Activated B cell treated with CpG ODN at 0.5 μM for 24 hours (primary cell): ENCODE results near the gene ANKS1A. TPM values are rescaled to one million over a fixed set of nuclear protein-coding genes. Genes with fewer than 3 reads are reported as not detected.
A peak's percentile ranks its signal among the peaks of the same experiment; 100 is the strongest.
"Not testable (repeated sequence)": the region's sequence is repeated elsewhere in the genome, so short reads cannot be mapped to it uniquely, and the experiment has no call there.

Source experiments
- ATAC-seq: fragments of 200-7000 bp; cut with Tn5 transposase; one replicate; pipeline ENCODE4 v1.10.0; 2021; ENCODE audit warnings: low read depth, mild to moderate bottlenecking, moderate library complexity
- CTCF ChIA-PET: fragments of 350-600 bp; sonication (Branson Sonifier 250); formaldehyde crosslinking; loops from one replicate; lab custom pipeline; 2021; ENCODE audit warnings: antibody characterized with exemption; lab: Charles Lee
- POLR2A ChIA-PET: fragments of 350-600 bp; sonication (Branson Sonifier 250); formaldehyde crosslinking; loops from one replicate; lab custom pipeline; 2021; ENCODE audit warnings: antibody characterized with exemption; lab: Charles Lee
- DNase-seq: peaks from one replicate; pipeline ENCODE4 v3.0.0; 2022
- H3K27ac Mint-ChIP-seq: one replicate; pipeline ENCODE4 v1.8.0; 2020; ENCODE audit warnings: mixed read lengths
- H3K27me3 Mint-ChIP-seq: one replicate; pipeline ENCODE4 v1.8.0; 2021; ENCODE audit warnings: mixed read lengths
- H3K36me3 Mint-ChIP-seq: one replicate; pipeline ENCODE4 v1.8.0; 2021; ENCODE audit warnings: low read depth, mixed read lengths
- H3K4me1 Mint-ChIP-seq: one replicate; pipeline ENCODE4 v1.8.0; 2021; ENCODE audit warnings: mixed read lengths
- H3K4me3 Mint-ChIP-seq: one replicate; pipeline ENCODE4 v1.8.0; 2020; ENCODE audit warnings: mild to moderate bottlenecking, mixed read lengths
- H3K9me3 Mint-ChIP-seq: one replicate; pipeline ENCODE4 v1.8.0; 2020; ENCODE audit warnings: mixed read lengths
- intact Hi-C: fragments of 100-400 bp; cut with micrococcal nuclease; formaldehyde crosslinking; loops from one replicate; pipeline ENCODE4 v1.15.1; 2024
- total RNA-seq: library from RNA; stranded (reverse); gene quantifications from 2 replicates; pipeline ENCODE4 v1.2.3, GENCODE V29; 2022
- TF ChIP-seq, protein P1 (sequence below): fragments of 200-600 bp; IDR thresholded peaks from one replicate; pipeline ENCODE4 v1.8.0; 2022; ENCODE audit warnings: antibody characterized with exemption, mild to moderate bottlenecking

The ANKS1A gene
- total RNA-seq, 1 donor from 2014 or later = 12.6 TPM

DNA sequence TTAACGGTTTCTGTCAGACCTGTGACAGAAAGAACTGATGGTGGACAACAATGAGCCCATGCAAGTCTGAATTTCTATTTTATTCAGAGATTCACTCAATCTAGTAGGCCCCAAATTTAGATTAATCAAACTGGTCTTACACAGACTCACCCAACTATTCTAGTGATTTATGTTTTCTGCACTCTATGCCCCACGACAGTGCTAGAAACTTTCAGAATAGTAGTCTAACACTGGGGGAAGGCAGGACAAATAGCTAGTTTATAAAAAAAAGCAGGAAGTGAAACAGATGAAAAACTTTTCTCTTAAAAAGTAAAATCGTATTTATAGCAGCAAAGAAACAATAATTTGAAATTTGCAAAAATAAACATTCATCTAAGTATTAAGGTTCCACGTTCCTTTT is 247.1 kb downstream of the ANKS1A start:
- Mint-ChIP-seq H3K4me3 (no peak overlapping the region), H3K4me1 (peaks cover 17% of the 10 kb centered on the region), H3K9me3 (no peaks in the 10 kb centered on the region), H3K27me3 (peaks cover 10% of the 10 kb centered on the region), H3K27ac (no peak overlapping the region), H3K36me3 (no peaks in the 10 kb centered on the region)
- ATAC-seq (no peak), DNase-seq (no peak)
- TF ChIP-seq, protein P1, sequence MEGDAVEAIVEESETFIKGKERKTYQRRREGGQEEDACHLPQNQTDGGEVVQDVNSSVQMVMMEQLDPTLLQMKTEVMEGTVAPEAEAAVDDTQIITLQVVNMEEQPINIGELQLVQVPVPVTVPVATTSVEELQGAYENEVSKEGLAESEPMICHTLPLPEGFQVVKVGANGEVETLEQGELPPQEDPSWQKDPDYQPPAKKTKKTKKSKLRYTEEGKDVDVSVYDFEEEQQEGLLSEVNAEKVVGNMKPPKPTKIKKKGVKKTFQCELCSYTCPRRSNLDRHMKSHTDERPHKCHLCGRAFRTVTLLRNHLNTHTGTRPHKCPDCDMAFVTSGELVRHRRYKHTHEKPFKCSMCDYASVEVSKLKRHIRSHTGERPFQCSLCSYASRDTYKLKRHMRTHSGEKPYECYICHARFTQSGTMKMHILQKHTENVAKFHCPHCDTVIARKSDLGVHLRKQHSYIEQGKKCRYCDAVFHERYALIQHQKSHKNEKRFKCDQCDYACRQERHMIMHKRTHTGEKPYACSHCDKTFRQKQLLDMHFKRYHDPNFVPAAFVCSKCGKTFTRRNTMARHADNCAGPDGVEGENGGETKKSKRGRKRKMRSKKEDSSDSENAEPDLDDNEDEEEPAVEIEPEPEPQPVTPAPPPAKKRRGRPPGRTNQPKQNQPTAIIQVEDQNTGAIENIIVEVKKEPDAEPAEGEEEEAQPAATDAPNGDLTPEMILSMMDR = no peak
- ChIA-PET CTCF (interaction anchor here (0.7 kb wide), 1 partner anchor 149 kb away, joined by 3 read pairs; no protein-coding TSS in a partner anchor), POLR2A (no interaction called here)
- intact Hi-C loops = loop anchor here (5.0 kb wide), 1 partner anchor 529 kb away; no protein-coding TSS in a partner anchor

- Mint-ChIP-seq H3K27me3 (peaks cover 13% of the 10 kb centered on the region), H3K4me1 (peaks cover 17% of the 10 kb centered on the region)
- H3K9me3 Mint-ChIP-seq, H3K4me3 Mint-ChIP-seq, DNase-seq, POLR2A ChIA-PET, H3K27ac Mint-ChIP-seq, ATAC-seq, H3K36me3 Mint-ChIP-seq: not testable (repeated sequence)
- intact Hi-C loops = loop anchor here (5.0 kb wide), 1 partner anchor 531 kb away; no protein-coding TSS in a partner anchor
- CTCF ChIA-PET = interaction anchor here (0.7 to 1.5 kb wide), 3 partner anchors 10 to 678 kb away, joined by 3 to 4 read pairs (median 3); no protein-coding TSS in a partner anchor
Measured at GRCh38 chr6:35138191-35138590, 249.1 kb downstream of the ANKS1A start.

- H3K4me3 Mint-ChIP-seq = no peak overlapping the region
- intact Hi-C loops = loop anchor here (5.0 kb wide), 1 partner anchor 532 kb away; no protein-coding TSS in a partner anchor
- DNase-seq (no peak), ATAC-seq (no peak)
- no peak overlapping the region for H3K27ac Mint-ChIP-seq
- TF ChIP-seq, protein P1 = no peak
- no peaks in the 10 kb centered on the region for H3K9me3 Mint-ChIP-seq
- ChIA-PET POLR2A (interaction anchor here (0.6 kb wide), 1 partner anchor 129 kb away, joined by 5 read pairs; no protein-coding TSS in a partner anchor), CTCF (interaction anchor here (0.6 to 2.1 kb wide), 21 partner anchors 9 to 1084 kb away, joined by 3 to 24 read pairs (median 3); partner anchors contain the start of genes ANKS1A, BLTP3A and TAF11)
- H3K4me1 Mint-ChIP-seq = peaks cover 17% of the 10 kb centered on the region
- H3K36me3 Mint-ChIP-seq = no peaks in the 10 kb centered on the region
- peaks cover 13% of the 10 kb centered on the region for H3K27me3 Mint-ChIP-seq
Measured at GRCh38 chr6:35139470-35139869, 250.4 kb downstream of the ANKS1A start.

DNA sequence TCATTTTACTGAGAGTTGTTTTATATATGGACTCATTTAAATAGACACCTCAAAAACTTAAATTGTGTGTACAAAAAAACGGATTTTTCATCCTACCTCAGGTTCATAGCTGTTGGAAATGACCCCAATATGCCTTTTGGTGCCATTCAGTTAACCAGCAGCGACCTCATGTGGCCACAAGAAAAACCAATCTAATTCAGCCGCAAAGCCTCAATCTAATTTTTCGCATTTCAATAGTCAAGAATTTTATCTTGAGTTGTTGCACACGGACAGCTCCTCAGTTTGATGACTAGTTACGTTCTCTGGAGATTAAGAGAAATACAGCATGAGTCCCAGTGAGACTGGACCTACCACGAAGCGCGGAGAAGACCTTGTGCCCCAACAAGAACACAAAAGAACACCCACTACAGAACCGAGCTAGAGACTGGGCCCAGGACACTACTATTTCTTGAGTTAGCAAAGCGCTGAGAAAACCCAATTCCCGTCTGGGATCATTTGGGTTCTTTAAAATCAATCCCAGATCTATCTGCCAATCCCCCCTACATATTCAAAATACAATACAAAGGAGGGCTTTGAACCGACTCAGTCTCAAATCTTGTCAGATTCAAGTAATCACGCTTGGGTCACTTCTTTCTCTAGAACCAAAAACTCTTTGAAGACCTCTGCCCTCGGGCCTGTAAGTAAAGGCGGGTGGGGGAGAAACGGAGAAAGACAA is 251.0 kb downstream of the ANKS1A start:
- ATAC-seq (no peak), DNase-seq (peak; percentile 20)
- H3K9me3 Mint-ChIP-seq = no peaks in the 10 kb centered on the region
- H3K4me1 Mint-ChIP-seq = peaks cover 17% of the 10 kb centered on the region
- ChIA-PET CTCF (interaction anchor here (0.6 to 2.1 kb wide), 21 partner anchors 8 to 1085 kb away, joined by 3 to 24 read pairs (median 3); partner anchors contain the start of genes ANKS1A, BLTP3A and TAF11), POLR2A (interaction anchor here (0.6 kb wide), 1 partner anchor 129 kb away, joined by 5 read pairs; no protein-coding TSS in a partner anchor)
- H3K27me3 Mint-ChIP-seq = peaks cover 13% of the 10 kb centered on the region
- H3K4me3 Mint-ChIP-seq = peak overlapping the region; percentile 36
- TF ChIP-seq, protein P1 = peak; percentile 59
- H3K36me3 Mint-ChIP-seq = no peaks in the 10 kb centered on the region
- no peak overlapping the region for H3K27ac Mint-ChIP-seq
- intact Hi-C loops = loop anchor here (1.0 to 10.0 kb wide), 8 partner anchors 101 to 1085 kb away; partner anchors contain the start of genes BLTP3A and SMIM29

GRCh38 chr6:35140639-35141006 is 251.6 kb downstream of the ANKS1A start:
- no peak for ATAC-seq
- intact Hi-C loops = loop anchor here (1.0 to 10.0 kb wide), 7 partner anchors 100 to 1085 kb away; partner anchors contain the start of genes BLTP3A and SMIM29
- no peaks in the 10 kb centered on the region for H3K9me3 Mint-ChIP-seq
- peaks cover 17% of the 10 kb centered on the region for H3K4me1 Mint-ChIP-seq
- TF ChIP-seq, protein P1 = no peak
- DNase-seq = no peak
- peaks cover 13% of the 10 kb centered on the region for H3K27me3 Mint-ChIP-seq
- H3K27ac Mint-ChIP-seq = no peak overlapping the region
- ChIA-PET POLR2A (no interaction called here), CTCF (interaction anchor here (1.0 to 2.1 kb wide), 12 partner anchors 8 to 978 kb away, joined by 3 to 24 read pairs (median 5); partner anchors contain the start of gene TAF11)
- H3K4me3 Mint-ChIP-seq = peak overlapping the region; percentile 41
- H3K36me3 Mint-ChIP-seq = no peaks in the 10 kb centered on the region

Other genes with a start within 250 kb of the ANKS1A start
- gene ILRUN, start 192.5 kb upstream of the ANKS1A start, total RNA-seq = 71.0 and 84.4 TPM in 2 replicates
- 99.5 and 102 TPM in 2 replicates for gene SNRPC, start 131.8 kb upstream of the ANKS1A start, total RNA-seq
- gene BLTP3A, start 97.2 kb upstream of the ANKS1A start, total RNA-seq = 10.8 and 12.6 TPM in 2 replicates
- gene TAF11, start 1.2 kb upstream of the ANKS1A start, total RNA-seq = 27.6 and 28.0 TPM in 2 replicates